Dedifferentiated amniotic fluid mesenchymal stem cell (primary cell): ENCODE measurements around the gene GTF2H4.

Source experiments
- DNase-seq: peaks from one replicate; pipeline ENCODE4 v3.0.0-alpha.2; 2016; ENCODE audit errors: extremely low spot score

Gene GTF2H4

GRCh38 chr6:30955367-30956042 is 47.5 kb downstream of the GTF2H4 start:
- no peak for DNase-seq

- no peak for DNase-seq
These were observed 49.7 kb downstream of the GTF2H4 start for GRCh38 chr6:30957716-30958115.

GRCh38 chr6:30960907-30961673 is 53.1 kb downstream of the GTF2H4 start:
- DNase-seq, result peak; percentile 66

- DNase-seq, result no peak
These were observed 54.7 kb downstream of the GTF2H4 start for GRCh38 chr6:30962716-30963115.

GRCh38 chr6:30963641-30964040 is 55.6 kb downstream of the GTF2H4 start:
- no peak for DNase-seq
